C4-2B (cell line): Measurements from ENCODE around the gene ANKRD34A.

Experiments
- H3K27ac ChIP-seq: fragments of 450-650 bp; 2 replicates; pipeline ENCODE4 v1.5.1; 2017
- CTCF ChIP-seq: fragments of 450-650 bp; conservative IDR thresholded peaks from 2 replicates; pipeline ENCODE4 v1.5.1; 2017; ENCODE audit warnings: mild to moderate bottlenecking
- ZFX ChIP-seq: fragments of 450-650 bp; IDR thresholded peaks from 2 replicates; pipeline ENCODE4 v1.6.1; 2017

Gene ANKRD34A

GRCh38 chr1:145957443-145958319 is 6.7 kb downstream of the ANKRD34A start, which contains the start of gene LIX1L:
LIX1L (minus strand) TSS chr1:145958017; CDS start chr1:145957927, 90 bp downstream.
- no peak within 1 kb of the TSS for H3K27ac ChIP-seq
- TF ChIP-seq CTCF (no peak), ZFX (no peak)

- no peak overlapping the region for H3K27ac ChIP-seq
Observed at GRCh38 chr1:145956781-145957442, 7.5 kb downstream of the ANKRD34A start.

GRCh38 chr1:145956361-145956760 is 8.0 kb downstream of the ANKRD34A start:
- TF ChIP-seq CTCF (no peak), ZFX (no peak)
- H3K27ac ChIP-seq, result no peak overlapping the region

More at GRCh38 chr1:145956781-145957442, 7.5 kb downstream of the ANKRD34A start:
- TF ChIP-seq CTCF, result no peak
- TF ChIP-seq ZFX, result no peak

GRCh38 chr1:145955436-145955835 is 8.9 kb downstream of the ANKRD34A start:
- H3K27ac ChIP-seq, result no peak overlapping the region
- TF ChIP-seq ZFX (no peak), CTCF (no peak)

GRCh38 chr1:145953861-145954260 is 10.5 kb downstream of the ANKRD34A start:
- TF ChIP-seq CTCF (no peak), ZFX (no peak)
- no peak overlapping the region for H3K27ac ChIP-seq

GRCh38 chr1:145952903-145953302 is 11.5 kb downstream of the ANKRD34A start:
- no peak for TF ChIP-seq ZFX
- no peak for TF ChIP-seq CTCF

GRCh38 chr1:145951526-145951925 is 12.8 kb downstream of the ANKRD34A start:
- H3K27ac ChIP-seq, result no peak overlapping the region
- TF ChIP-seq ZFX (no peak), CTCF (no peak)

More at GRCh38 chr1:145952903-145953302, 11.5 kb downstream of the ANKRD34A start:
- H3K27ac ChIP-seq, result no peak overlapping the region
